ENCODE measurements around the gene SERPINA6.
"Not testable (repeated sequence)": the region's sequence is repeated elsewhere in the genome, so short reads cannot be mapped to it uniquely, and the experiment has no call there.

Gene SERPINA6

DNA sequence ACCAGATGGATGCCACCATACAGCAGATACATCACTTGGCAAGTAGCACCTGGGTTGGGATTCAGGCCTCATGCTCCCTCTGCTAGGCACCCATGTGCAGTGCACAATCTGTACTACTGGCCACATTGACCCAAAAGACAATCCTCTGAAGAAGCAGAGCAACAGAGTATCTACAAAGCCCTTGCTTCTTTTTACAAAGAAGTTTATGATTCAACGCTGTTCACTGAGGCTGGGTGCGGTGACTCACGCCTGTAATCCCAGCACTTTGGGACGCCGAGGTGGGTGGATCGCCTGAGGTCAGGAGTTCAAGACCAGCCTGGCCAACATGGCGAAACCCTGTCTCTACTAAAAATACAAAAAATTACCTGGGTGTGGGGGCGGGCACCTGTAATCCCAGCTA, 31.1 kb upstream of the SERPINA6 start:
- not testable (repeated sequence) for DNase-seq

GRCh38 chr14:94349276-94349675, 26.1 kb upstream of the SERPINA6 start:
- no peak for DNase-seq

DNA sequence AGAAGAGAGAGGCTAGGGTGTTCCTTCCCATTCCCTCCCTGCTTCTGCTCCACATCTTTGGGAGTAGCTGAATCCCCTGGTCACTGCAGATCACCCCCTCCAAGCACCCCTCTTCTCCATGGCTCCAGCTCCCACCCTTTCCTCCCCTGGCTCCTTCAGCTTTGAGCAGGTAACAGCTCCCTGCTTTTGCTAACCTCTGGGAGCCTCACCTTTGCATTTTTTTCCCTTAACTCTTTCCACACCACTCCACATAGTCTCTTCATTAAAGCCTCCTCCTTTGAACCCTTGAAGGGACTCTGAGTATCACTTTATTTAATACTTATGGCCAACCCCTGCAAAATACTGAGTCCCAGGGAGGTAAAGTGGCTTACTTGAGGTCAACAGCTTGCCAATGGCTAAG, 25.7 kb upstream of the SERPINA6 start:
- no peak for DNase-seq

GRCh38 chr14:94346841-94347240, 23.7 kb upstream of the SERPINA6 start:
- DNase-seq, result no peak

GRCh38 chr14:94346065-94346786, 23.1 kb upstream of the SERPINA6 start:
- peak; percentile 72 for DNase-seq

GRCh38 chr14:94345344-94346064, 22.4 kb upstream of the SERPINA6 start:
- DNase-seq, result no peak

- no peak for DNase-seq
These were observed 21.3 kb upstream of the SERPINA6 start for GRCh38 chr14:94344389-94344788.

- DNase-seq, result no peak
These were observed 20.3 kb upstream of the SERPINA6 start for GRCh38 chr14:94343238-94344005.

- DNase-seq, result peak; percentile 16
These were observed 19.3 kb upstream of the SERPINA6 start for GRCh38 chr14:94342334-94342934.

- DNase-seq, result no peak
These were observed 18.7 kb upstream of the SERPINA6 start for GRCh38 chr14:94341656-94342333.

GRCh38 chr14:94340533-94340932, 17.4 kb upstream of the SERPINA6 start:
- DNase-seq, result no peak

GRCh38 chr14:94338023-94338422, 14.9 kb upstream of the SERPINA6 start:
- no peak for DNase-seq

DNA sequence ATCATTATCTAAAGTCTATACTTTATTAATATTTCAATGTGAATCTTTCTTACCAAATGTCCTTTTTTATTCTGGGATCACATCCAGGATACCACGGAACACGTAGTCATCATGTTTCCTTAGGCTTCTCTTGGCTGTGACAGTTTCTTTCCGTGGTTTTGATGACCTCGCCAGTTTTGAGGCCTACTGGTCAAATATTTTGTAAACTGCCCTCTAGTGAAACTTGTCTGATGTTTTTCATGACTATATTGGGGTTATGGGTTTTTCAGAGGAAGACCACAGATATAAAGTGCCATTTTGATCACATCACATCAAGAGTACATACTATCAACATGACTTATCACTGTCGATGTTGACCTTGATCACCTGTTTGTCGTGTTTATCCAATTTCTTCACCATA, 14.1 kb upstream of the SERPINA6 start:
- DNase-seq, result no peak

DNA sequence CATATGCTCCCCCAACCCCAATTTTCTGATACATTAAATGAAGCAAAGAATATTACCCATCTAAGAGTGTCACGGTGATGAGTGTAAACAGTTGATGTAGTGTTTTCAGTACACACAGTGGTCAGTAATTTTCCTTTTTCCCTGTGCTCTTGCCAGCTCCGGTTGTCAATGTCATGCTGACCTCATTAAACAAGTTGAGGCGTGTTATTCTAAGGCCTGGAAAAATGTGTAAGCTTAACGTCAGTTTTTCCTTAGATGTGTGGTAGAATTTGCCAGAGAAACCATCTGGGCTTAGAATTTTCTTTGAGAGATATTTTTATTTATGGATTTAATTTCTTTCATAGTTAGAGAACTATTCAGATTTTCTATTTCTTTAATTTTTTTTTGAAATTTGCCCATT, 11.7 kb upstream of the SERPINA6 start:
- no peak for DNase-seq

DNA sequence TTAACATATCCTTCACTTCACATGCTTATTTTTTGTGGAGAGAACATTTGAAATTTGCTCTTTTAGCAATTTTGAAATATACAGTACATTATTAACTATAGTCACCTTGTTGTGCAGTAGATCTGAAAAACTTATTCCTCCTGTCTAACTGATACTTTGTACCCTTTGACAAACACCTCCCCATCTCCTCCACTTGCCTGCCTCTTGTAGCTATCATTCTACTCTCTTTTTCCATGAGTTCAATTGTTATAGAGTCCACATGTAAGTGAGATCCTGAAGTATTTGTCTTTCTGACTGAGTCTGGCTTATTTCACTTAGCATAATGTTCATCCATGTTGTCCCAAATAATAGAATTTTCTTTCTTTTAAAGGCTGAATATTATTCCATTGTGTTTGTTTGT, 9.5 kb upstream of the SERPINA6 start:
- DNase-seq, result no peak

GRCh38 chr14:94332063-94332583, 9.0 kb upstream of the SERPINA6 start:
- DNase-seq, result no peak

GRCh38 chr14:94331462-94331861, 8.3 kb upstream of the SERPINA6 start:
- DNase-seq, result no peak

GRCh38 chr14:94330857-94331256, 7.7 kb upstream of the SERPINA6 start:
- no peak for DNase-seq

- no peak for DNase-seq
These were observed 7.3 kb upstream of the SERPINA6 start for GRCh38 chr14:94330432-94330831.

GRCh38 chr14:94329857-94330256, 6.7 kb upstream of the SERPINA6 start:
- no peak for DNase-seq

DNA sequence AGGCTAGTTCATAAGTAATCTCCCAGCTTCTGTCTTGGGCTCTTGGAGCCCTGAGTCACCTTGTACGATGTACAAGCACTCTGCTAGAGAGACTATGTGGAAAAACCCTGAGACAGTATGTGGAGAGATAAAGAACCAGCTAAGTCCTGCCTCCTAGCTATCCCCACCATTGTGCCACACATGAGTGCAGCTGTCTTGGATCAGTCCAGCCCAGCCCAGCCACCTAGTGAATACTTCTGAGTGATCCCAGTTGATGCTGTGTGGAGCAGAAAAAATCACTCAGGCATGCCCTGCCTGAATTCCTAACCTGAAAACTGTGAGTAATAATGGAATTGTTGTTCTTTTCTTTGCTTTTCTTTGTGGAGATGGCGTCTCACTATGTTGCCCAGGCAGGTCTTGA, 5.1 kb upstream of the SERPINA6 start:
- no peak for DNase-seq

Measured in activated CD4-positive, alpha-beta T cell treated with anti-CD3 and anti-CD28 coated beads, Interleukin-10, Interleukin-2, amounts not matched to agents 100 ng/mL and 50 ng/mL, durations not matched to agents 16 hours and 8 hours (primary cell).